ENCODE data around the gene GPALPP1.
"Not testable (repeated sequence)": the region's sequence is repeated elsewhere in the genome, so short reads cannot be mapped to it uniquely, and the experiment has no call there.

Gene GPALPP1

DNA sequence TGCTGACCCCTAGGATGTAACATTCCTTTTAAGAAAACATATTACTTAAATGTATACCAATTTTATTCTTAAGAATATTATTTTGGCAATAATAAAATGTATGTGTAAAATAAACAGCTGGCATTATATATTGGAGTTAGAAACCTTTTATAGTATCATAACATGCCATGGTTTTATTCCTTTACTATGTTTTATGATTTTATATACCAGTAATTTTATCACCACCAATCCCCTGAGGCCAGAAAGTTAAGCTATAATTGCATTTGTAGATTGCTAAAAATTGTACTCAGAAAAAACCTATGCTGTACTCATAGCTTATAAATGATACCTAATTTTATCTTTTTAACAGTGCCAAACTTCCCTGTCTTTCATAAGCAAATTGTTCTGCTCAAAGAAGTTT lies 17.9 kb downstream of the GPALPP1 start:
- no peak for DNase-seq (ENCODE audit: low read depth)

DNA sequence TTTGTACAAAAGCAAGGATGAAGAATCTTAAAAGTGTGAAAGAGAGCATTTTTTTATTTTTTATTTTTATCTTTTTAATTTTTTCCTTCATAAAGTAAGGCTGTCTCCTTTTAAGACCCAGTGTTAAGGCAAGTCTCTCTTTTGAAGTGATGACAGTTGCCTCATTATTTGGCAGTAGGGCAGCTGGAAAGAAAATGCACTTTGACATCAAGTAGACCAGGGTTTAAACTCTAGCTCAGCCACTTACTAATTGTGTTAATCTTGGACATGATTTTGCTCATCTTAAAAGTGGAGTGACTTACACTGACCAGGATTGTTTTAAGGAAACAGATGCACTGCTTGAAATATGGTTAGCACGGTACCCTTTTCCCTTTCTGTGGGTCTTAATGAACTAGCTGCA lies 18.5 kb downstream of the GPALPP1 start:
- DNase-seq (ENCODE audit: low read depth), result no peak

DNA sequence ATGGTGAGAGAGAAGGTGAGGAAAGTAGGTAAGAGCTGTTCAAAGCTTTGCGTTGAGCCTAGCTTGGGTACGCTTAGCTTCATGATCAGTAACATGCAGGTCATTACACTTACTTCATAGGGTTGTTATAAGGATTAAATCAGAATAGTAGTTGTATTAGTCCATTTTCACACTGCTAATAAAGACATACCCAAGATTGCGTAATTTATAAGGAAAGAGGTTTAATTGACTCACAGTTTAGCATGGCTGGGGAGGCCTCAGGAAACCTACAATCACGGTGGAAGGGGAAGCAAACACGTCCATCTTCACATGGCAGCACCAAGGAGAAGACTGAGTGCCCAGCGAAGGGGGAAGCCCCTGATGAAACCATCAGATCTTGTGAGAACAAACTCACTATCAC lies 21.9 kb downstream of the GPALPP1 start:
- DNase-seq (ENCODE audit: low read depth), result no peak

DNA sequence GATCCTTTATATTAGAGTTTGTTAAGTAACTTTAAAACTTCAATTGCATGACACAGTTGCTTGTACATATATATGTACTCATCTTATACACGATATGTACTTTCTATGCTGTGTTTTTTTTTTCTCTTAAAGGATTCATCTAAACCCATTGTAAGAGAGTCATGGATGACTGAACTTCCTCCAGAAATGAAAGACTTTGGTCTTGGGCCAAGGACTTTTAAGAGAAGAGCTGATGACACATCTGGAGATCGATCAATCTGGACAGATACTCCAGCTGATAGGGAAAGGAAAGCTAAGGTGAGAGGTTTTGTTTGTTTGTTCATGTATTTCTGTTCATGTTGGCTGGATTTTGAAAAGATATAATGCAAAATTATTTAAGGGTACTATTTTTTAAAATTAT lies 26.0 kb downstream of the GPALPP1 start:
- no peak for DNase-seq (ENCODE audit: low read depth)

DNA sequence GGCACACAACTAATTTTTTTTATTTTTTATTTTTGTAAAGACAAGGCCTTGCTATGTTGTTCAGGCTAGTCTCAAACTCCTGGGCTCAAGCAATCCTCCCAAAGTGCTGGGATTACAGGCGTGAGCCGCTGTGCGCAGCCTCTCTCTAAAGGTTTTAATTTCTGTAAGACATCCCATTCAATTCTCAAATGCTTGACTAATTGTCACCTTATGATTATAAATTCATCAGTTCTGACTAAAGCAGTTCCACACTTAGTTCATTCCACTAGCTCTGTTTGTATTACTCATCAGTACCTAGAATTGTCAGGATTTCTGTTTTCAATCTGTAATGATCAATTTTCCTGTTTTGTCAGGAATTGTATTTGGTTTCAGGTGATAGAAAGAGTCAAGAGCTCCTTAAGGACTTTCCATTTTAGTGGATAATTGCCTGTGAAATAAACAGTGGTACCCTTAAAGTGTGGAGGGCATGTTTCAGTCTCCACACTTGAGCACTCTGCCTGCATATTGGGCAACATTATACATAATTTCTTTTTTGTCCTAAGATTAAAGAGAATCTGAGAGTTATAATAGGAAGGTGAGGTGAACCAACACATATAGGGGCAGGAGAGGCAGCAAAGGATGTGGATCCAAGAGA lies 27.6 kb downstream of the GPALPP1 start:
- no peak for DNase-seq (ENCODE audit: low read depth)

DNA sequence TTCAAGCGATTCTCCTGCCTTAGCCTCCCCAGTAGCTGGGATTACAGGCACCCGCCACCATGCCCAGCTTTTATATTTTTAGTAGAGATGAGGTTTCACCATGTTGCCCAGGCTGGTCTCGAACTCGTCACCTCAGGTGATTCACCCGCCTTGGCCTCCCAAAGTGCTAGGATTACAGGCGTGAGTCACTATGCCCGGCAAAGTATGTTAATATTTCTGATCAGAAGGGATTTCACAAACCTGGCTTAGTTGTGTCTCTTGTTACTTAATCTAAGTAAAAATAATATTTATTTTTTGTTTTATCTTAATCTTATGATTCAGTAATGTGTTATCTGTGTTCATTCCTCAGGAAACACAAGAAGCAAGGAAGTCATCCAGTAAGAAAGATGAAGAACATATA lies 30.6 kb downstream of the GPALPP1 start:
- DNase-seq (ENCODE audit: low read depth), result not testable (repeated sequence)

DNA sequence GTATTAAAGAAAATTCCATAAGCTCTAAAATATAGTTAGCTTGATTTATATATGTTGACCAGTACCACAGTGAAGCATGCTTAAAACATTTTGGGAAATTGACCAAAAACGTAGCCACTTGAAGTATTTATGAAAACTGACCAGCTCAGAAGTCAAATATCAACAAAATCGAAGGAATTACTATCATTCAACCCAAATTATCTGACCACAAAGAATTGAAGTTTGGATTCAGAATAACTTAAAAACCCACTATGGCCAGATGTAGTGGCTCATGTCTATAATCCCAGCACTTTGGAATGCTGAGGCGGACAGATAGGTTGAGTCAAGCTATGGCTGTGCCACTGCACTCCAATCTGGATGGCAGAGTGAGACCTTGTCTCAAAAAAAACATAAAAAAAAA lies 31.9 kb downstream of the GPALPP1 start:
- DNase-seq (ENCODE audit: low read depth), result no peak

DNA sequence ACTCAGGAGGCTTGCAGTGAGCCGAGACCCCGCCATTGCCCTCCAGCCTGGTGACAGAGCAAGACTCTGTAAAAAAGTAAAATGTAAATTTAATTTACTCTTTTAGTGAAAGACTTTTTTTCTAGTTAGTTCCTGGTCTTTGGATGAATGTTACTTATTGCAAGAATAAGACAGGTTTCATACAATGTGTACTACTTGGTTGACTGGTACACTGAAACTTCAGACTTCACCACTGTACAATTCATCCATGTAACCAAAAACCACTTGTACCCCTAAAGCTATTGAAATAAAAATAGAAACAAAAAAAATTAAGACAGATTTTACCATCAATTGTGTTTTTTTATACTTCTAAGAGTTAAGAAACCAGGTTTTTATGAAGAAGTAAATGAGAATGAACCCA lies 35.5 kb downstream of the GPALPP1 start:
- DNase-seq (ENCODE audit: low read depth), result no peak

DNA sequence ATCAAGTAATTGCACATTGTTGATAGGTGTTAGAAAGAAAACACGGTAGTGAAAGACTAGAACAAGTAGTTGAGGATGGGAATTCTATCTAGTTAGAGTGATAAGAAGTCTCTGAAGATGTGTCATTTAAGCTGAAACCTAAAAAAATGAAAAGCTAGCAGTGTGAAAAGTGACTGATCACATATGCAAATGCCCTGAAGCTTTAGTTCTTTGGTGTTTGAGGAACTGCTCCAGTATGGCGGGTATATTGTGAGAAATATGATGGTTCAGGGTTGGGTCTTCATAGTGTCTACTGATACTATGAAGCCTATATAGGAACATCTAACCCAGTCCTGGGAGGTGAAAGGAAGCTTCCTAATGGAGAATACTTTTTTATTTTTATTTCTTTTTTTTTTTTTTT lies 45.0 kb downstream of the GPALPP1 start:
- DNase-seq (ENCODE audit: low read depth), result no peak

DNA sequence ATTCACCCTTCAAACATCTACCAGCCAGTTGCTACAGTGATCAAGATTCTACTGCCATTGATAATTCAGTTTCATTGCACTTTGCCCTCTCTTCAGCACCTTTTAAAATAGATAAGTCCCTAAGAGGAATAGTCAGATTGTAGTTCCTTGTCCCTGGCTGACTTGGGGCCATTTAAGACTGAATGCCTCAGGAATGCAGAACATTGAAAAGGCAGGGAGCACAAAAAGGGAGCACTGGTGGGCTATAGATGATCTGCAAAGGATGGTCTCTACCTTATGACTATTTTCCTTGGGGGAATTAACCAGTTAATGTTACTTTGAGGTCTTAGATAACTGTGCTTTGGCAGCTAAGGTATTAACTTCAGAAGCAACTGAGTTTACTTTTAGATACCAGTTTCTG lies 46.9 kb downstream of the GPALPP1 start:
- DNase-seq (ENCODE audit: low read depth), result no peak

DNA sequence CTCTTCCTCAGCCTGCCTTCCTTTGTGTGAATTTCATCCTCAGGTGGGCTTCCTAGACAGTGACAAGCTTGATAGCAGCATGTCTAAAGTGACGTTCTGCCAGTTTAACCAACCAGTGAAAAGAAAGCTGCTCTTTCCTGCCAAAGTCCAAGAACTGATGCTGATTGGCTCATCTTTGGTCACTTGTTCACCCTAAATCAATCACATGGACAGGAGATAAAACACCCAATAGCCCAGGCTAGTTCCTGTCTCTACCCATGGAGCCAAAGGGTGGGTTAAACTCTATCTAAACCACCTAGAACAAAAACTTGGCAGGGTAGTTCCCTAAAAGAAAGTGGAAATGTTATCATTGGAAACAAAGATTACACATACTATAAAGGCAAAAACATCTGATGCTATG lies 50.8 kb downstream of the GPALPP1 start:
- DNase-seq (ENCODE audit: low read depth), result no peak

DNA sequence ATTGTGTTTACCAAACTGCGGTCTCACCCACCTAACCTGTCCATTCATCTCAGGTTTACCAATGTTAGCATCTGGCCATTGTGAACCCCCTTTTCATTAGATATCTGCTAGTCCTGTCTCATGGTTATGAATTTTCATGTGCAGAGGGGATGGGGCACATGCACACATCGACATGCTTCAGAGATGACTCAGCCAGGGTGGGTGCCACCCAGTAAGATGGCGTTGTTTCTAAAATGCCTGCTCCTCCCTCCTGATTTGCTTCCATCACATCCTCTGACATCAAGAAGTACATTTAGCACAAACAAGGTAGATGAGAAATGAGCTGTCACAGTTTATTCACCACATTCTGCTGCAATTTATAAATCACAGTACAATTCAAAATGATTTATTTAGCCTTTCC lies 51.3 kb downstream of the GPALPP1 start:
- DNase-seq (ENCODE audit: low read depth), result no peak

DNA sequence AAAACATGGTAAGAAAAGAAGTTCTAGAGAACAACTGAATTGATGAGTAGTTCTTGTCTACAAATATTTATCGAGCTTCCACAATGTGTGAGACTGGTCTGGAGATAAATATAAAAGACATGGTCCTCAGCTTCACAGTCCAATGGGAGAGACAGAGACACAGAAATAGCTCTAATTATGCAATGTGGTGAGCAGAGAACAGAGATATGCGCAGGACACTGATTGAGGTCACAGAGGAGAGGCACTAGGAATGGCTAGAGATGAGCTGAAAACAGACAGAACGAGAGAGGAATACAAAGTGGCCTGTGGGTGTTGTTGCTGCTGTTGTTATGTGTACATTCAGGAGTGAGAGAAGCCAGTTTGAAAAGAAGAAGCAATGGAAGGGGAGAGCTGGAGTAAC lies 53.2 kb downstream of the GPALPP1 start:
- no peak for DNase-seq (ENCODE audit: low read depth)

DNA sequence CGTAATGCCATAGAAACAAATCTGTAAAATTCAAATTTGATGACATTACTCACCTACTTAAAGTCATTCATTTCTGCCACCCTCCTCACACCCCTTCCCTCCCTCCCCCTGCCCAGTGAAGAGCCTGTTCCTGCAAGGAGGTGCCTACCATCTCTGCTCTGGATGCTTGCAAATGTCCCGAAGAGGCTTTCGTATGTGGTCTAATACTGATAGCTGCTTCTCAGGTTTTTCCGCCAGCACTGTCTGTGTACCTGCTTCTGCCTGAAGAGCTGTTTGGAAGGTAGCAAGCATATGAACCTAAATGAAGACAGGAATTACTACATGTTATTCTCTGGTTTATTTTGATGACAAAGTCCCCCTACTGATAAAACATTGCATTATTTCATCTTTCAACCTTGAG lies 57.1 kb downstream of the GPALPP1 start:
- no peak for DNase-seq (ENCODE audit: low read depth)

DNA sequence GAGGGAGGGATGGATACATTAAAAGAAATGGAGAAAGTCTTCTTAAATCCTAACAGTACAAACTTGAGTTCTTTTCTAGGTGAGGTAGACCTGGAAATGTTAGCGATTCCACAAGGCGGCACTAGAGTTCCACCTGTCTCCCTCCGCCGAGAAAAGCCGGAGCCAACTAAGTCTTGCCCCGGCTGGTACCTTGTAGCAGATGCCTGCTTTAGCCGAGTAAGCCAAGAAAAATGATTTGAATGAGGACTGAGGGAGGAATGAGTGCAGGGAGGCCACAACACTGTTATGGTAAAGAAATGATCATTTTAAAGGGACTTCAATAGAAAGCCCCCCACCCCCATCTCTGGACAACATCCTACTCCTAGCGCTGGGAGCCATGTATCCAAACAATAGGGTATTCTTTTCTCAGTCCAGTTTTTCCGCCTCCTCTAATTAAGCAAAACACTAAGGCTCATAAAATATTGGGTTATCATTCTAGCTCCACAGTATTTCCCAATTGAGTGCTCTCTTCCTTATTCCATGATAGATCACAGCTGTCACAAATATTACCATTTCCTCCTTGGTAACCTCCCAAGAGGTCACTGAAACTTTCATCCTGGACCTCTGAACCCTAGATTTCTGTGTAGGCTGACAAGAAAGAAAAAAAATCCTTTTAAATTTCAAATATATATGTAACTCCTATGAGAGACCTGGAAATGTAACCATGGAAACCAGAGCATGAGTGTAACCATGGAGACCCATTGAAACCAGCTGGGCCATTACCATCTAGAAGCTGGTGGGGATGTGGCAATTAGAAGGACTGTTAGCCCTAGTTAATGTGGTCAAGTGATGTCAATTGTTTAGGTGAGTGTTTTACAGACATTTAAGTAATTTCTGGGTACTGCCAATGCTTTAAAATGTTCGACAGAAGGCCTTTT lies 58.3 kb downstream of the GPALPP1 start:
- DNase-seq (ENCODE audit: low read depth), result peak; percentile 54

DNA sequence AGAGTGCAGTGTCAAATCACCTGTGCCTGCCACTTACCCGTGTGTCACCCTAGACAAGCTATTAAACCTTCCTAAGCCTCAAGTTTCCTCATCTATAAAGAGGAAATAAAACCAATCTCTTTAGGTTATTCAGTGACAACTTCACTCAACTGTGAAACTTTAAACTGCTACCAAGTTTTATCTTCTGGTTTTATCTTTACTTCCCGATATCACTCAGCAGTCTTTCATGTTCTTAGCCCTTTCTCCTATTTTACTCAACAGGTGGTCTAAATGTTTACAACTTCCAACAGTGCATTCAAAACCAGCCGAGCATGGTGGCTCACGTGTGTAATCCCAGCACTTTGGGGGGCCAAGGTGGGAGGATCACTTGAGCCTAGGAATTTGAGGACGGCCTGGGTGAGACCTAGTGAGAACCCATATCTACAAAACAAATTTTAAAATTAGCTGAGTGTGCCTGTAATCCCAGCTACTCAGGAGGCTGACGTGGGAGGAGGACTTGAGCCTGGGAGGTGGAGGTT lies 59.6 kb downstream of the GPALPP1 start:
- no peak for DNase-seq (ENCODE audit: low read depth)

DNA sequence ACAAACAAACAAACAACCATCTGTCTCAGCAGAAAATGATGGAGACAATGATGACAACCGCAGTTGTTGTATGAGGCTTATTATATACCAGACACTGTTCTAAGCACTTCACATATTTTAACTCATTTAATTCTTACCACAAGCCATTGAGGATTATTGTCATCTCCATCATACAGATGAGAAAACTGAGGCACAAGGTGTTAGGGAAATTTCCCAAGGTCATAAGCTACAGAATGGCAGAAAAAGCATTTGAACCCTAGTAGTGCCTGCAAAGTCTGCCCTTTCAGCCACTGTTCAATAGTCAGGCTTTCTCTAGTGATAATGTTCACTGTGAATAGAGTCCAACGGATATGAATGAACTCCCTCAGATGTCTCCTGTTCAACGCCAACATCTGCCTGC lies 60.1 kb downstream of the GPALPP1 start:
- no peak for DNase-seq (ENCODE audit: low read depth)

DNA sequence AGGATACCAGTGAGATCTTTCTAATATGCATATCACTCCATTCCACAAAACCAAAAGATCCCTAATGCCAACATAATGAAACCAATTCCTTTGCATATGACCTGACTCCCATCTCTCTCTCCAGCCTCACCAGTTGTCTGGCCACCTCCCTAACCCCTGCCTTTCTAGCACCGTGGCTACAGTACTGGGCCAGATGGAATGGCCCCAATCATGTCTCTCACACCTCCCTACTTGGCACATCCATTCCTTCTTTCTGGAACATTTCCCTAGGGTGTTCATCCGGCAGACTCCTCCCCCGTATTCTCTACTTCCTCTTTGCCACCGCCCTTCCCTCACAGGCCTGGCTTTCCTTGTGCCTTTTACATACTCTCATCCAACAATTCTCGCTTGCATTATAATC lies 62.0 kb downstream of the GPALPP1 start:
- no peak for DNase-seq (ENCODE audit: low read depth)

DNA sequence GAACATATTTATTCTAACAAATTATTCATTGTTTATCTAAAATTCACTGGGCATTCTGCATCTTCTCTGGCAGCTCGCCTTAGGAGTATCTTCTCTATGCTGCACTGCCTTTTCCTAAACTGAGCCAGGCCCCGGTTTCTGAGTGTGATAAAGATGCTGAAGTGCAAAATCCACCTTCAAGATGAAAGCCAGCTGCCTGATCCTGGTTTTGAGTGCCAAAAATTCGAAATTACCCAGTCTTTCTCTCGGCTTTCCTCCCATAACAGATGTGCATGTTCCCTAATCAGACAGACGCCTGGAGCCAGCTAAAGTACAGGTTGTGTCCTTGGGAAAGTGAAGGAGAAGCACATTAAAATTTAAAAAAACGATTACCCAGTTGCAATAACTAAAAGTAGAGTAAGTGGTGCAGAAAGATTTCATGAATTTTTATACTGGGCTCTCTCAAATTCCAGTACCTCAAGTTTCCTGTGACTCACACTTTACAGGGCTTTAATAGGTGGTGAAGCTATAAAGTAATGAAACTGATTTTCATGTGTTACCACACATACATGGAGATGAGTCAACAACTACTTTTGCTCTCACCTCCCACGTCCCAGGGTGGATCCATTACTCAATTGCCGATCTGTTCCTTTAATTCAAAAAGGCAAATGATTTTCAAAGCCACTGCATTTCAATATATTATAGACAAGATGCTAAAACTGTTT lies 66.0 kb downstream of the GPALPP1 start:
- DNase-seq (ENCODE audit: low read depth), result peak; percentile 41

DNA sequence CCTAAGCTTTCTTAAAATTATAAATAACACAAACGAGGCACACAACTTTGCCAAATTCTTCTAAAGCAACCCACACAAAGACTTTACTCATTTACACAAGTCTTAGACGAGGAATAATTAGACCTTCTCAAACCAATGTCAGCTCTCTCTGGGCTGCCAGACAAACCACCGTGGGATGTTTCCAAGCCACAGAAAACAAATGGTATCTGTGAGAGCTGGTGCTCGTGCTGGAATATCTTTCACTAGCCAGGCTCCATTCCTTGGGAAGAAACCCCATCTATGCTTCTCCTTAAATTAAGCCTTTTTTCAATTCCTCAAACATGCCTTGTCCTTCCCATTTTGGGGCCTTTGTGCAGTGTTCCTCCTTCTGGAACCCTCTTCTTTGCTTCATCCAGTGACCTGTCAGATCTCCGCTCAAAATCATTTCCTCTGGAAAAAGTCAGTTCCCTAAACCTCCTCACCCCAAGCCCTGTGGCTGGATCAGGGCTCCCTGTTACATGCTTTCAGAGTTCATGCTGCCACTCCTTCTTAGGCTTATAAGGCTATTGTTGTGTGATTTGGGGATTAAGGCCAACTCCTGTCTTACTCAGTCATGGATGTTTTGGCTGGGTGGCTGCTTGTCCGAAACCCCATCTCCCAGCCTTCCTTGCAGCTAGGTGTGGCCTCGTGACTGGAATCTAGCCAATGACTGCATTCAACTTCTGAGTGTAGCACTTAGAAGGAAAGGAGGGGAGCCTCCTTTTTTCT lies 66.7 kb downstream of the GPALPP1 start:
- no peak for DNase-seq (ENCODE audit: low read depth)

DNA sequence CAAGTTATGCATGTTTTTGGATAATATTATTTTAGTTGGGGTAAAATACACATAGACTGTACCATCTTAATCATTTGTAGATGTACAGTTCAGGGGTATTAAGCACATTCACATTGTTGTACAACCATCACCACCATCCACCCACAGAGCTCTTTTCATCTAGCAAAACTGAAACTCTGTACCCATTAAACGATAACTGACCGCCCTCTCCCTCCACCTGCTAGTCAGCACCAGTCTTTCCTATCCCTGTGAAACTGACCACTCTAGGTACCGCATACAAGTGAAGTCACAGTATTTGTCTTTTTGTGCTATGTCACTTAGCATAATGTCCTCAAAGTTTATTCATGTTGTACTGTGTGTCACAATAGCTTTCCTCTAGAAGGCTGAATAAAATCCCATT lies 70.7 kb downstream of the GPALPP1 start:
- DNase-seq (ENCODE audit: low read depth), result no peak

DNA sequence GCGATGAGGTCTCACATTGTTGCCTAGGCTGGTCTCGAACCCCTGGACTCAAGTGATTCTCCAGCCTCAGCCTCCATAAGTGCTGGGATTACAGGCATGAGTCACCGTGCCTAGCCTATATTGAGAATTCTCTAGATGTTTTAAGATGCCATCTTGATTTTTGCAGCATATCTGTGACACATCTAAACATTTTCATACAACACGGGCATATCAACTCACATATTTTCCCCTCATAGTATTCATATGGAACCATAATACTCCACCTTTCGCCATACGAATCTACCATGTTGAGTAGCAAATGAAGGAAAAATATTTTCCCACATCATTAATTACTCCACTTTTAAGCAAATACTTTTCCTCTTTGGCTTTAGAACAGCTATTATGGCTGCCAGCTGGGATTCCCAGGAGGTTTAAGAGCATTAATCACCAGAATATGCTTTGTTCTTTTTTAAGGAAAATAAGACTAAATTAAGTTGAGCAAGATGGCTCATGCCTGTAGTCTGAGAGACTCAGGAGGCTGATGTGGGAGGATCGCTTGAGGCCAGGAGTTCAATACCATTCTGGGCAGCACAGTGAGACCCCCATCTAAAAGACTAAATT lies 74.0 kb downstream of the GPALPP1 start:
- DNase-seq (ENCODE audit: low read depth), result no peak
